A549 treated with DMSO at 1 μM for 4 hours (cell line): Measurements from ENCODE around the gene SMIM3. TPM values are rescaled to one million over a fixed set of nuclear protein-coding genes. Genes with fewer than 3 reads are reported as not detected.

Experiments
- total RNA-seq: library from RNA; stranded (reverse); fragments of 200-300 nt; extraction: Qiagen RNA extraction; gene quantifications from 5 replicates; pipeline ENCODE4 v1.2.3, GENCODE V29; 2022; ENCODE audit warnings: low read depth

The SMIM3 gene, protein sequence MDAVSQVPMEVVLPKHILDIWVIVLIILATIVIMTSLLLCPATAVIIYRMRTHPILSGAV
- total RNA-seq, result 3.6 to 4.5 TPM (median 3.7 TPM) in 5 replicates

GRCh38 chr5:150778517-150779396 lies at the start of gene SMIM3:
SMIM3 (plus strand) TSS chr5:150778757; CDS start chr5:150795441, 16,684 bp downstream.

DNA sequence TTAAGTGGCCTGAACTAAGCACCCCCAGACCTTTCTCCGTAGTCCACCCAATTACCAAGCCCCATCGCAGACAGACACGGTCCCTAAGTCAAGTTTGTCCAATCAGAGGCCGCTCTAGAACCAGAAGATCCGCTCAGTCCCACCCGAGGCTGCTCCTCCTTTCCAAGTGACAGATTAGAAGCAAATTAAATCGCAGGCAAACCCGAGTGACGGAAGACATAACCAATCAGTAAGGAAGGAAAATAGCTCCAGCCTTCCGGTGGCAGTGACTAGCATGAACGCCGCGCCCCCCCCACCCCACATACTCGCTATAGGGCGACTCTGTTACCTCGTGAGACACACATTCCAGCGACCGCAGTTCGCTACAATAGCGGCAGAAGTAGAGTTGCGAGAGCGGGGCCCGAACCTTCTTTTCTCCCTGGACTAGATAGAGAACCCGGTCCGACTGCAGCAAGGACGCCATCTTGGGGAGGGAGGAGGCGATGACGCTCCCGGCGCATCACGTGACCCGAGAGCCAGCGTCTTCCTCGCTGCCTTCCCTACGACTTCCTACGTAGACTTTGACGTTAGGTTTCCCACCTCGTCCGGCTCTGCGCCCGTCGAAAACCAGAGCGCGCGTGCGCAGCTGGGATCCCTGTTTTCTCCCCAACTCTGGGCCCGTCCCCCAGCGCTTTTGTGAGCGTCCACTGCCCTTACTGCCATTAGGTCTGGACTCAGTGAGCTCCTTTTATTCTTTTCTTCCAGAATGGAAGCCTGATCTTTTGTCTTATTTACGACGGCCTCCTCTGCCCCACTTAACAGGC lies 19.8 kb upstream of the SMIM3 start, which contains the start of gene DCTN4:
Gene DCTN4 (minus strand): TSS at position 487 of the 803 bp plus-strand sequence. CDS start 24 bp downstream, at position 463.

DNA sequence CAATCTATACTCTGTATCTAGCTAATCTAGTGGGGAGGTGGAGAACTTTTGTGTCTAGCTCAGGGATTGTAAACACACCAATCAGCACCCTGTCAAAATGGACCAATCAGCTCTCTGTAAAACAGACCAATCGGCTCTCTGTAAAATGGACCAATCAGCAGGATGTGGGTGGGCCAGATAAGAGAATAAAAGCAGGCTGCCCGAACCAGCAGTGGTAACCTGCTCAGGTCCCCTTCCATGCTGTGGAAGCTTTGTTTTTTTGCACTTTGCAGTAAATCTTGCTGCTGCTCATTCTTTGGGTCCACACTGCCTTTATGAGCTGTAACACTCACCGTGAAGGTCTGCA lies 67.7 kb downstream of the SMIM3 start, which contains the start of gene IRGM:
Gene IRGM (plus strand): TSS at position 214 of the 346 bp plus-strand sequence. CDS start 1,603 bp downstream, outside the sequence.

Other genes starting within 250 kb of the SMIM3 start
- 28.1 to 34.7 TPM (median 30.7 TPM) in 5 replicates for gene SYNPO, start 138.1 kb upstream of the SMIM3 start, total RNA-seq
- gene MYOZ3, start 117.5 kb upstream of the SMIM3 start, total RNA-seq, result 0.03 to 0.29 TPM (median 0.10 TPM) in 3 of 5 replicates, not detected in the others
- gene RBM22, start 77.7 kb upstream of the SMIM3 start, total RNA-seq, result 50.5 to 54.8 TPM (median 53.2 TPM) in 5 replicates
- gene DCTN4, start 19.7 kb upstream of the SMIM3 start, total RNA-seq, result 18.4 to 21.8 TPM (median 20.2 TPM) in 5 replicates
- 0.06 to 0.17 TPM (median 0.09 TPM) in 3 of 5 replicates, not detected in the others for gene IRGM, start 67.8 kb downstream of the SMIM3 start, total RNA-seq
- gene ZNF300, start 126.2 kb downstream of the SMIM3 start, total RNA-seq, result 2.9 to 3.2 TPM (median 2.9 TPM) in 5 replicates
- gene GPX3, start 241.8 kb downstream of the SMIM3 start, total RNA-seq, result 14.7 to 20.6 TPM (median 17.6 TPM) in 5 replicates